ENCODE measurements around the gene CPEB4. TPM values are rescaled to one million over a fixed set of nuclear protein-coding genes. Genes with fewer than 3 reads are reported as not detected.

CPEB4 gene
- total and polyA plus RNA-seq, 9 of the 15 experiments (the other 6 are each of a cell fraction or from before 2014, with no cell fraction given) = 7.4 to 21.3 (median 12.4) TPM

DNA sequence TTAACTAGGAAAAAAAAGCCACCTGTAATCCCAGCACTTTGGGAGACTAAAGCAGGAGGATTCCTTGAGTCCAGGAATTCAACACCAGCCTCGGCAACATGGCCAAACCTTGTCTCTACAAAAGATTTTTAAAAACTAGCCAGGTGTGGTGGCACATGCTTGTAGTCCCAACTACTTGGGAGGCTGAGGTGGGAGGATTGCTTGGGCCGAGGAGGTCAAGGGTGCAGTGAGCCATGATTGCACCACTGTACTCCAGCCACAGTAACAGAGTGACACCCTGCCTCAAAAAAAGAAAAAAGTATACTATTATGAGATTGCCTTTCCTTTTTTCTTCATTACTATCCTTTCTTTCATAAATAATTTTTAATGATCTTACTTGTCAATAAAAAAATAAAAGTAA, 45.8 kb downstream of the CPEB4 start (continued):
- TF ChIP-seq TOE1 (IDR thresholded peaks at IDR 0.05; ENCODE audit: borderline replicate concordance) = no peak
- TF ChIP-seq TOE1 (CRISPR knock-in tag; IDR thresholded peaks at IDR 0.05; ENCODE audit: borderline replicate concordance, low read depth) = no peak

DNA sequence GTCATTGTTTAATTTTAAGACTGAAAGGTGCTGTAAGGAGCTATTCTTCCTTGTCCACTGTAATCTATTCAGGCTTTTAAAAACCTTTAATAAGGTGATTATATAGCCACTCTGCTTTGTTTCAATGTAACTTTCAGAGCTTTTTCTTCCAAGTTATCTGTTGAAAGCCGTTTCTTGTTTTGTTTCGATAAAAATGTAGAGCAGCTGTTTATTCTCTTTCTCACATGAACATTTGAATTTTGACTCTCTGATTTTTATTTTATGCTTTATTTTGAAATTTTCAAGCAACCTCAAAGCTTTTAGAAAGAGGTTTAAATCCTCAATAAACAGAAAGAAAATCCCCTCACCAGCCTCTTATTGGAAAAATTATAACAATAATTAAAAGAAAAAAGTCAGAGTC, 47.2 kb downstream of the CPEB4 start:
- Histone ChIP-seq H3K4me3 (no peak overlapping the region), H3K79me2 (ENCODE audit: control insufficient read depth, insufficient read depth, low read length) (no peaks in the 10 kb centered on the region), H2AFZ (ENCODE audit: low read depth, low read length) (no peak overlapping the region), H3K36me3 (ENCODE audit: control insufficient read depth, insufficient read depth, low read length) (peaks cover 23% of the 10 kb centered on the region; the same call in 2 of the 3 replicates), H3K9me3 (replicated peaks; ENCODE audit: control insufficient read depth, insufficient read depth, low read depth, low read length) (no peaks in the 10 kb centered on the region), H3K27me3 (ENCODE audit: control insufficient read depth in 2 of 2, insufficient read depth in 2 of 2, low read length in 2 of 2) (no peaks in the 10 kb centered on the region), H4K20me1 (replicated peaks; ENCODE audit: control insufficient read depth, insufficient read depth, low read length) (no peaks in the 10 kb centered on the region), H3K27ac (ENCODE audit: extremely low read depth, low read depth, low read length) (no peak overlapping the region), H3K4me1 (replicated peaks in 1 of 2; ENCODE audit: control insufficient read depth in 2 of 2, insufficient read depth in 2 of 2, low read length in 2 of 2) (no peaks in the 10 kb centered on the region), H3K9ac (ENCODE audit: insufficient read depth in 1 of 2, low read depth in 2 of 2, low read length in 2 of 2) (no peak overlapping the region), H3K4me2 (ENCODE audit: insufficient read depth, low read length) (no peak overlapping the region), H3K9me1 (ENCODE audit: control insufficient read depth, insufficient read depth, low read length) (no peaks in the 10 kb centered on the region)
- DNase-seq (ENCODE audit: extremely low read depth in 1 of 4, low spot score in 3 of 4) (no peak), FAIRE-seq (no peak), ATAC-seq (no peak)
- ChIA-PET POLR2A (interaction anchor here (1.0 to 1.3 kb wide), 2 partner anchors 9 to 45 kb away, joined by 3 read pairs; no protein-coding TSS in a partner anchor), CTCF (ENCODE audit: low intra/inter-chr PET ratio) (no interaction called here)
- intact Hi-C loops (cut with micrococcal nuclease) (no loop called here), in situ Hi-C loops (cut with MboI) (no loop called here)
- BruUV-seq (replicated peaks) = no TSS peak
- WGBS (ENCODE audit: insufficient coverage, low coverage, missing lambda C conversion rate) = 82% methylated on average over 2 of the region's 2 CpGs
- TF ChIP-seq ZBTB8A (IDR thresholded peaks at IDR 0.05; ENCODE audit: partially characterized antibody) = no peak
- no peak for TF ChIP-seq HEY1 (CRISPR knock-in tag; IDR thresholded peaks at IDR 0.05; ENCODE audit: borderline replicate concordance)
- TF ChIP-seq, protein P1, sequence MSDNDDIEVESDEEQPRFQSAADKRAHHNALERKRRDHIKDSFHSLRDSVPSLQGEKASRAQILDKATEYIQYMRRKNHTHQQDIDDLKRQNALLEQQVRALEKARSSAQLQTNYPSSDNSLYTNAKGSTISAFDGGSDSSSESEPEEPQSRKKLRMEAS (CRISPR knock-in tag; IDR thresholded peaks at IDR 0.05) = no peak
- no peak for TF ChIP-seq ZNF143 (CRISPR knock-in tag; IDR thresholded peaks at IDR 0.05)
- TF ChIP-seq SIN3B (IDR thresholded peaks at IDR 0.05; ENCODE audit: low read depth) = no peak
- no peak for TF ChIP-seq LCOR (CRISPR knock-in tag; IDR thresholded peaks at IDR 0.05)
- TF ChIP-seq TARDBP (IDR thresholded peaks at IDR 0.05) = no peak
